GM18951 (cell line): Measurements from ENCODE around the gene GLYATL3.

Experiments used
- POLR2A ChIP-seq: IDR thresholded peaks from 4 replicates; pipeline ENCODE4 v1.6.1; 2011; ENCODE audit warnings: mild to moderate bottlenecking; ENCODE audit not compliant: insufficient read length, insufficient read depth; ENCODE audit errors: extremely low read depth
- in situ Hi-C: fragments of 300-500 bp; cut with MboI; formaldehyde crosslinking; loops from one replicate; pipeline ENCODE4 v1.12.0; 2022; ENCODE audit warnings: low sequenced_read_pairs, mixed read lengths, inconsistent platforms; ENCODE audit not compliant: unreplicated experiment

GLYATL3 gene

DNA sequence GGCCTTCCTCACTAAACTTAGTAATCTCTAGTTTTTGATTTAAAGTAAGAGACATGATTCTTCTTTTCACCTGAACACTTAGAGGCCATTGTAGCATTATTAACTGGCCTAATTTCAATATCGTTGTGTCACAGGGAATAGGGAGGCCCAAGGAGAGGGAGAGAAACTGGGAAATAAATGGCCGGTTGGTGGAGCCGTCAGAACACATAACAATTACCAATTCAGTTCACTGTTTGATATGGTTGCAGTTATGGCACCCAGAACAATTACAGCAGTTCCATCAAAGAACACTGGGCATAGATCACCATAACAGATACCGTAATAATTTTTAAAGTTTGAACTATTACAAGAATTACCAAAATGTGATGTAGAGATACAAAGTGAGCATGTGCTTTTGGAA lies 9.1 kb upstream of the GLYATL3 start:
- in situ Hi-C loops, result no loop called here
- no peak for TF ChIP-seq POLR2A

DNA sequence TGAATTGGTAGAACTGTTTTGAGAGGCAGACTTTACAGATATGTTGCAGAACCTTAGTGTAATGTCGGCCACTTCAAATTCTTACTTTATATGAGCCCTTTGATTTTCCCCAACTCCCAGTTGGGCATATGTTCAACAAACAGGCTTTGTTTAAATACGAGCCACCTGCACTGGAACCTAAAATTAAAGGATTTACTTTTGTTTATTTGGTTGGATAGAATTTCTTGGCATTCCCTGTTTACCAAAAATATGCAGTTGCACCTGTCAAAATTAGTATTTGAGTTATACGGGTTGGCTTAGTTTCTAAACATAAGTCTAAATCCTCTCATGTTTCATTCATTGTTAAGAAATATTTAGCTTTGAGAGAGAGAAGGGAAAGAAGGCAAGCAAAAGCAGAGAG lies 2.4 kb upstream of the GLYATL3 start:
- in situ Hi-C loops, result no loop called here
- no peak for TF ChIP-seq POLR2A

DNA sequence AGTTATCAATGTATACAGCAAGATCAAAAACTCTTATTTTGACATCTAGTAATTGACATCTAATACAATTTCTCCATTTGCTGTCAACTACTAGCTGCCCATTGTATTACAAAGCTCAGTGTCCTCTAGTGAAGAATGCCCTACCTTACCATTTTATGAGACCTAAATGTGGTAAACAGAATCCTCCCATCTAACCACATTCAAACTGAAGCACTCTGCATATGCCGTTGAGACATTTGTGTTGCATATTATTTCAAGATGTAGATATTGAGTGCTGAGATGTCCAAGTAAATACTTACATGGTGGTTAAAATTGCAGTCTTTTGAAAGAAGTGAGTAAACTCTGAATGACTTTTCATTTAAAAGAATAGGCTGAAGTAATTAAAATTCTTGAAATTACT lies 597 bp upstream of the GLYATL3 start:
- TF ChIP-seq POLR2A, result no peak
- in situ Hi-C loops, result no loop called here

DNA sequence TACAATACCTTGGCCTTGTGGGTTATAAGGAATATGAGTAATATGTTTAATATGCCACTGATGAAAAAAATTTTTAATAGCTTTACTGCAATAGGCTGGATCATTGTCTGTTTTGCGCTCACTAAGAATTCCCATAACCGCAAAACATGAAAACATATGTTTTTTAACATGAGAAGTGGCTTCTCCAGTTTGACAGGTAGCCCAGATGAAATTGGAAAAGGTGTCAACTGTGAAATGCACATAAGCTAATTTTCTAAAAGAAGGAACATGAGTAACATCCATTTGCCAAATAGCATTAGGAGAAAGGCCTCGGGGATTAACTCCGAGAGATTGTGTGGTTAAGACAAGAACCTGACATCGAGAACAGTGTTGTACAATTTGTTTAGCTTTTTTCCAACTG lies 4.9 kb downstream of the GLYATL3 start:
- TF ChIP-seq POLR2A, result no peak
- in situ Hi-C loops, result loop anchor here (25.0 kb wide), 1 partner anchor 358 kb away; the partner anchor contains the start of gene CRISP1

DNA sequence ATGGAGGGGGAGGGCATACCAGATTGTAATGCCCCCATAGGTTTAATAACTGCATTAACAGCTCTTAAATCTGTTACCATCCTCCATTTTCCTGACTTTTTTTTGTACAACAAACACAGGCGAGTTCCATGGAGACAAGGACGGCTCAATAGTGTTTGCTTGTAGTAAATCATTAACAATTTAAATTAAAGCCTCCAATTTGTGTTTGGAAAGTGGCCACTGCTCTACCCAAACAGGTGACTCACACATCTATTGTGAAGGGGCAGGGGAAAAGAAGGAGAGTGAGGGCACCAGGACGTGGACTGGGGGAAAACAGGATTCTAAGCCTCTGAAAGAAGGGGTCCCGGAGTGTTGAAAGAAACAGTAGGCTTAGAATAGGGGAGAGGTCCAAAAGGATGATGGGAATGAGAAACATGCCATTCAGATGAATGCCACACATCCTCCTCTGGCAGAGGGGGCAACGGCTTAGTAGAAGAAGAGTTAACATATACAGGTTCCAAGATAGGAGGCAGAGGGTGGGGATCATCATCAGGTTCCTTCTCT lies 6.9 kb downstream of the GLYATL3 start:
- in situ Hi-C loops, result loop anchor here (25.0 kb wide), 1 partner anchor 356 kb away; the partner anchor contains the start of gene CRISP1
- TF ChIP-seq POLR2A, result no peak

DNA sequence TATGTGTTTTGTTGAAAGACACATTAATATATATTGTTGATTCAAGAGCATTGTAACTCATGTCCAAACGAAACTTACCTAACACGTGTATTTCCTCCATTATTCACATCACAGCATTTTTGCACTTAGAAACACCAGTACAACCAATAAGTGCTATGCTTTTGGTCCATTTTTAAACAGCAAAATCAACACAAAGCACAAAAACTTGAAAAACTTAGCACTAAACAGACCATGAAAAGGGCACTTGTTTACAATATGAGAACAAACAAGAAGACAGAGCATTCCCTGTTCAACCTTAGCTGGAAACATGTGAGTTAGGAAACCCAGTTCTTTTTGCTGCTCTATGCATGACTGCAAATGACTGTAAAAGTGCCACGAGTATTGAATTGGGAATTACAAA lies 9.6 kb downstream of the GLYATL3 start:
- in situ Hi-C loops, result loop anchor here (25.0 kb wide), 1 partner anchor 353 kb away; the partner anchor contains the start of gene CRISP1
- no peak for TF ChIP-seq POLR2A

DNA sequence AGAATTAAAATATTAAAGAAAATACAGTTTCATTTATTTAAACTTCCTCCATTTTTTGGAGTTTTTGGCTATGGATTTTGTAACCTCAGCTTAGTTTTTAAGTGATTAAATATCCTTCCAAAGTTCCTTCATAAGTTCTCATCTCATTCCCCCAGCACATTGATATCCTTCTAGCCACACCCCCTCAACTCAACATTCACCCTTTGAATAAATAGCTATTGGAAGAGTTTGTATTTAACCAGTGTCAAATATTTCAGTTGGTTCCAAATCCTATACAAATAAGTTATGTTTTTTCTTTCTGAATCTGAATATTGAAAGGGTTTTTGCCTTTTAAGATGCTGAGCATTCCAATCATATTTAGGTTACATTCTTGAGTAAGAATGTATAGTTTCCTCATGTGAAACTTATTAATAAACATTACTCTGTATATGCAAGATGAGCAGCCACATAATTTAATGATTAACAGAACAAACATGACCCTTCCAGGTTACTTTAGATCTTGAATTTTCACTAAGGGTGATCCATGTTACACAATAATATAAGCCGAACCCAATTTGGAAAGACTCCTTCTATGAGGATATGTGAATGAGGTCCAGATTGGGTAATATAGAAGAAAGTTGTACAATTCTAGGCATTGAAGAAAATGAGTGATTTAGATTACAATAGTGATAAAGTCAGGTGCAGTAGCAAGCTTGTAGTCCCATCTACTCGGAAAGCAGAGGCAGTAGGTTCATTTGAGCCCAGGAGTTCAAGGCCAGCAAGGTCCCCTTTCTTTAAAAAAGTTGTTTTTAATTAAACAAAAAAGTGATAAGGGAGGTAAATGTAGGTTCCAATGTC lies 13.6 kb downstream of the GLYATL3 start:
- in situ Hi-C loops, result loop anchor here (25.0 kb wide), 1 partner anchor 349 kb away; the partner anchor contains the start of gene CRISP1
- no peak for TF ChIP-seq POLR2A

DNA sequence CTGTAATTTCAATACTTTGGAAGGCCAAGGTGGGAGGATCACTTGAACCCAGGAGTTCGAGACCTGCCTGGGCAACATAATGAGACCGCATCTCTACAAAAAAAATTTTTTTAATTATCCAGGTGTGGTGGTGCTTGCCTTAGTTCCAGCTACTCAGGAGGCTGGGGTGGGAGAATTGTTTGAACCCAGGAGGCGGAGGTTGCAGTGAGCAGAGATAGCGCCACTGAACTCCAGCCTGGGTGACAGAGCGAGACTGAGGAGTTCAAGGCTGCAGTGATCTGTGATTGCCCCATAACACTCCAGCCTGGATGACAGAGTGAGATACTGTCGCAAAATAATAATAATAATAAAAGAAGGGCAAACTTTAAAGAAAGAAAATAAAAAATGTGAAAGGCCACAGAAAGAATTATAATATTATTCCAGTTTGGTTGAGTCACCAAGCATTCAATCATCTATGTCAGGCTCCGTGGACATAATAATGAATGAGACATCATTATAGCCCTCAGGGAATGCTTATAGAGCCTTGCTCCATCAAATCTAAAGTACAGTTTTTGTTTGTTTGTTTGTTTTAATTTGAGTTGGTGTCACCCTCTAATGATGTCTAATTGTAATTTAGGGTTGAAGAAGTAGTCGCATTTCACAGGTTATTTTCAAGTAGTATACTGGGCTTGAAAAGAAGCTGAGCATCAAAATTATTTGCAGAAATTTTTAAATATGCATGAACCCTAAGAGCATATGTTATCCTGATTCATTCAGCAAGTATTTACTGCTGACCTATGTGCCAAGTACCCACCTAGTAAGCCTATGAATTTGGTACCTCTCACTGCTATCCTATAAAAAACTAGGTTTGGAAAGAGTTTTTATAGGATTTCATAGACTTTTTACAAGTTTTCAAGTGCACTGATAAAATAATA lies 15.1 kb downstream of the GLYATL3 start:
- in situ Hi-C loops, result loop anchor here (25.0 kb wide), 1 partner anchor 347 kb away; the partner anchor contains the start of gene CRISP1
- no peak for TF ChIP-seq POLR2A

DNA sequence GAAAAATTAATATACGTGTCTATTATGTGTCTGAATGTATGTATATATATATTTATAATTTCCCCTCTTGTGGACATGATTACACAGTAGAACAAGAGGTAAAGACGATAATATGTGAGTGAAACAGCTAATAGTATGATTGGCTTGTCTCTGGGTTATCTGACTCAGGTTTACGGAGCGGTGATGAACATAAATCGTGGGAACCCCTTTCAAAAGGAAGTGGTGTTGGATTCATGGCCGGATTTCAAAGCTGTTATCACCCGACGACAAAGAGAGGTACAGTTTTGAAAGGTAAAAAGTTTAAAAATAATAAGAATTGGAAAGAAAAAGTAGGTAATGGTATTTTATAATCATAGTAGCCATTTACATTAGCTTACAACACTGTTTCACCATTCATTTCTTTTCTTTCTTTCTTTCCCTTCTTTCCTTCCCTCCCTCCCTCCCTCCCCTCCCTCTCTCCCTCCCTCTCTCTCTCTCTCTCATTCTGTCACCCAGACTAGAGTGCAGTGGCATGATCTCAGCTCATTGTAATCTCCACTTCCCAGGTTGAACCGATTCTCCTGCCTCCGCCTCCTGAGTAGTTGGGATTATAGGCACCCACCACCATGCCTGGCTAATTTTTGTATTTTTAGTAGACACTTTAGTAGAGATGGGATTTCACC lies 15.9 kb downstream of the GLYATL3 start:
- no peak for TF ChIP-seq POLR2A
- in situ Hi-C loops, result loop anchor here (25.0 kb wide), 1 partner anchor 347 kb away; the partner anchor contains the start of gene CRISP1

DNA sequence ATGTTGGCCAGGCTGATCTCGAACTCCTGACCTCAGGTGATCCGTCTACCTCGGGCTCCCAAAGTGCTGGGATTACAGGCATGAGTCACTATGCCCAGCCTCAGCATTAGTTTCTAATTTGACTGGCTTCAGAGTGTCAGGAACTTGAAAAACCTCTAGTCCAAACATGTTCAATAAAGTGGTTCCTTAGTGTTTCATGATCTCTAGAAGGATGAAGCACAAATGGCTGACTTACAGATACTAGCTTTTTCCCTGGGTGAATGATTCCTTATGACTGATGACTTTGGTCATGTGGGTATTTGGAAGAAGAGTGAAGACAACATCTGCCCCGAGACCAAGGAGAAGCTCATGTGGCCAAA lies 16.4 kb downstream of the GLYATL3 start:
- in situ Hi-C loops, result loop anchor here (25.0 kb wide), 1 partner anchor 346 kb away; the partner anchor contains the start of gene CRISP1
- no peak for TF ChIP-seq POLR2A

DNA sequence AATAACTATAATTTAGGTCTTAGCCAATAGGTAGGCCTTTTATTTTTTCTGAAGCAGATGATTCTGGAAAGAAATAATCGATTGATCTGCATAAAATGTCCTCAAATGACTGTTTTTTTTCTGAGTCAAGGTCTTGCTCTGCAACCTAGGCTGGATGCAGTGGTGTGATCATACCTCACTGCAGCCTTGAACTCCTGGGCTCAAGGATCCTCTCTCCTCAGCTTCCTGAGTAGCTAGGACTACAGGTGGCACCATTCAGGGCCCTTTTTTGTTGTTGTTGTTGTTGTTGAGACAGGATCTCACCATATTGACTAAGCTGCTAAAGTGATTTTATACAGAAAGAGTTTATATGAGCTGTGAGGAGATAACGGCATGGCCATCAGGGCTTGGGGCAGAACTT lies 18.2 kb downstream of the GLYATL3 start:
- TF ChIP-seq POLR2A, result no peak
- in situ Hi-C loops, result loop anchor here (25.0 kb wide), 1 partner anchor 344 kb away; the partner anchor contains the start of gene CRISP1

DNA sequence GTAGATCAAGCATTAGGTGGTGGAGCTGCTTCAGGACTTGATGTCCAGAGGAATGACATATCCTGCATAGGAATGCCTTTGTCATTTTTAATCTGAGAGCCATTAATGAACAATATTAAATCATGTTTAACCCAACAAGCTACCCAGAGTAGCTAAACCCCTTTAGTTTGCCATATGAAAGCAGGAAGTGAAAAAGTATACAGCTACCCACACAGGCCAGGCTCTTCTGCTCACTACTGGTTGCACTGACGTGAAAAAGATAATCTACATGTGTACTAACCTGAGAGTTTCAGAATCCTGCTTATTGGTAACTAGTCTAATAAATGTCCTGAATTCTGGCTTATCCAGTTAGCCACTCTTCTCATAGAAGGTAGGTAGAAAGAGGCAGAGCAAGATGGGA lies 19.9 kb downstream of the GLYATL3 start:
- TF ChIP-seq POLR2A, result no peak
- in situ Hi-C loops, result loop anchor here (25.0 kb wide), 1 partner anchor 343 kb away; the partner anchor contains the start of gene CRISP1
